Measurements from ENCODE around the gene SLC22A25. TPM values are rescaled to one million over a fixed set of nuclear protein-coding genes. Genes with fewer than 3 reads are reported as not detected.

The SLC22A25 gene
- total RNA-seq, 1 donor from 2014 or later, result not detected

DNA sequence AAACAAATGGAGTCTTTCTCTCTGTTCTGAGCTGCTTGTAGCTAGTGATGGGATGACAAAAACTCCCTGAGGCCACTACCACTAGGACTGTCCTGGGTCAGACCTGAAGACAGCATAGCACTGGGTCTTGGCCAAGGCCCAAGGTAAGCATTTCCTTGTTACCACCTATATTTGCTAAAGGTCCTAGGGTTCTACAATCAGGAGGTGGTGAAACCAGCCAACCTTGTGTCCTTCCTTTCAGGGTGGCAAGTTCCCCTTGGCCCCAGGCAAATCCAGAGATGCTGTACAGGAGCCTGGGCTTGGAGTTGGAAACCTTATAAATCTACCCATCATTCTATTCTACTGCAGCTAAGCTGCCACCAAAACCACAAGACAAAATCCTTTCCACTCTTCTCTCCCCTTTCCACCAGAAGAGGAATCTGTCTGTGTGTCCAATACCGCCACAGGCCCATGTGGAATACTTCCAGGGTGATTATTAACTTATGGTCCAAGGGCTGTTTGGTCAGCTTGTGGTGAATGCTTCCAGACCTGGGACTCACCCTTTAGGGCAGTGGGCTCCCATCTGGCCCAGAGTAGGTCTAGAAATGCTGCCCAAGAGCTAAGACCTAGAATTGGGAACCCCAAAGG is 16.8 kb downstream of the SLC22A25 start:
- no peaks in the 10 kb centered on the region for H3K27me3 ChIP-seq
- H3K36me3 ChIP-seq, result no peaks in the 10 kb centered on the region
- DNase-seq (ENCODE audit: low spot score in 2 of 2), result no peak
- no peak overlapping the region for H3K27ac ChIP-seq
- intact Hi-C loops (cut with DNase I), result no loop called here
- H3K9me3 ChIP-seq, result no peaks in the 10 kb centered on the region
- no peaks in the 10 kb centered on the region for H3K4me1 ChIP-seq
- H3K4me3 ChIP-seq, result no peak overlapping the region
- TF ChIP-seq, protein P1, sequence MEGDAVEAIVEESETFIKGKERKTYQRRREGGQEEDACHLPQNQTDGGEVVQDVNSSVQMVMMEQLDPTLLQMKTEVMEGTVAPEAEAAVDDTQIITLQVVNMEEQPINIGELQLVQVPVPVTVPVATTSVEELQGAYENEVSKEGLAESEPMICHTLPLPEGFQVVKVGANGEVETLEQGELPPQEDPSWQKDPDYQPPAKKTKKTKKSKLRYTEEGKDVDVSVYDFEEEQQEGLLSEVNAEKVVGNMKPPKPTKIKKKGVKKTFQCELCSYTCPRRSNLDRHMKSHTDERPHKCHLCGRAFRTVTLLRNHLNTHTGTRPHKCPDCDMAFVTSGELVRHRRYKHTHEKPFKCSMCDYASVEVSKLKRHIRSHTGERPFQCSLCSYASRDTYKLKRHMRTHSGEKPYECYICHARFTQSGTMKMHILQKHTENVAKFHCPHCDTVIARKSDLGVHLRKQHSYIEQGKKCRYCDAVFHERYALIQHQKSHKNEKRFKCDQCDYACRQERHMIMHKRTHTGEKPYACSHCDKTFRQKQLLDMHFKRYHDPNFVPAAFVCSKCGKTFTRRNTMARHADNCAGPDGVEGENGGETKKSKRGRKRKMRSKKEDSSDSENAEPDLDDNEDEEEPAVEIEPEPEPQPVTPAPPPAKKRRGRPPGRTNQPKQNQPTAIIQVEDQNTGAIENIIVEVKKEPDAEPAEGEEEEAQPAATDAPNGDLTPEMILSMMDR (IDR thresholded peaks at IDR 0.05), result no peak

DNA sequence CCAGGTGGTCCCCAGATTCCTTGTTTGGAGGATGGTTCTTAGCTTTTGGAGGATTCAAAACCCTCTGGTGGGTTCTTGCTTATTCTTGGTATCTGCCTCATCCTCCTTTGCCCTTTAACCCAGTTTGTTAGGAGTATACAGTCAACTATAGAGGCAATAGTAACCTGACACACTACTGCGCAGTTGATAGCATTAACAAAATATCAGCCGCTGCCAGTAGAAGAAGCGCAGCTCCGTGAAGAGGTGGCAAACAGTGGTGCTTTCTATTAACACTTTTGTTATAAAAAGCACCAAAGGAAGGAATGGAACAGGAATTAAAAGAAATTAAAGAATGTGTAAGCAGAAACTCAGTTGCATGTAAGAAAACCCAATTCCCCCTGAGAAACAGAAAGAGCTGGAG is 29.3 kb downstream of the SLC22A25 start:
- TF ChIP-seq, protein P1 (IDR thresholded peaks at IDR 0.05), result no peak

DNA sequence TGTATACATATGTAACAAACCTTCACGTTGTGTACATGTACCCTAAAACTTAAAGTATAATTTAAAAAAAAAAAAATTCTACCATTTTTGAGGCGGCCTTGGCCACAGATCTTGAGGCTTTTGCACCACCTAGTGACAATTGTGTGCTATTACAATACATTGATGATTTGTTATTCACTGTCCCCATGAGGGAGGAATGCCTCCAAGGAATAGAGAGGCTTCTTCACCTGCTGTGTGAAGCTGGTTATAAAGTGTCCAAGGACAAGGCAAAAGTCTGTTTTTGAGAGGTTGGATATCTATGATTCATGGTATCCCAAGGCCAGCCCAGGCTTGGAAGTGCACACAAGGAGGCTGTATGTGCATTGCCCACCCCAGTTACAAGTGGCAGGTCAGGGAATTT is 30.7 kb downstream of the SLC22A25 start:
- Histone ChIP-seq H3K9me3 (no peaks in the 10 kb centered on the region), H3K27me3 (no peaks in the 10 kb centered on the region), H3K36me3 (no peaks in the 10 kb centered on the region), H3K4me3 (no peak overlapping the region), H3K4me1 (no peaks in the 10 kb centered on the region), H3K27ac (no peak overlapping the region)
- intact Hi-C loops (cut with DNase I), result no loop called here
- TF ChIP-seq, protein P1 (IDR thresholded peaks at IDR 0.05), result no peak
- DNase-seq (ENCODE audit: low spot score in 2 of 2), result no peak

More for the DNA sequence above, 29.3 kb downstream of the SLC22A25 start:
- Histone ChIP-seq H3K4me1 (no peaks in the 10 kb centered on the region), H3K4me3 (no peak overlapping the region), H3K36me3 (no peaks in the 10 kb centered on the region), H3K27me3 (no peaks in the 10 kb centered on the region), H3K9me3 (no peaks in the 10 kb centered on the region), H3K27ac (no peak overlapping the region)
- intact Hi-C loops (cut with DNase I), result no loop called here
- no peak for DNase-seq (ENCODE audit: low spot score in 2 of 2)

DNA sequence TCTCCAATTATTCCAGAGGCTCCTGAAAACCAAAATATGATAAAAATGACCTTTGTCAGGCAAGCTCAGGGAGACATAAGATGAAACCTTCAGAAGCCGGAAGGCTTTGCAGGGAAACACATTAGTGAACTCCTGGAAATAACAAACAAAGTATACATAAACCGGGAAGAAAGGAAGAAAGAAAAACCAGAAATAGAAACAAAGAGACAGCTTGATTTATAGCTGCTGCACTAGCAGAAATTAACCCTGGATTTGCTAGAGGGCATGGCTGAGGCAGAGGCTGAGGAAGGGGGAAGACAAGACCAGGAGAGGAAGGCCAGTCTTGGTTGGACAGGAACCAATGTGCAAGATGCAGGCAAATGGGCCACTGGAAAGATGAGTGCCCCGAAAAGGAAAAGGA is 33.3 kb downstream of the SLC22A25 start:
- no peak for DNase-seq (ENCODE audit: low spot score in 2 of 2)
- intact Hi-C loops (cut with DNase I), result no loop called here

More for the DNA sequence above, 33.3 kb downstream of the SLC22A25 start:
- TF ChIP-seq, protein P1 (IDR thresholded peaks at IDR 0.05), result no peak
- Histone ChIP-seq H3K4me3 (no peak overlapping the region), H3K9me3 (no peaks in the 10 kb centered on the region), H3K27me3 (no peaks in the 10 kb centered on the region), H3K27ac (no peak overlapping the region), H3K4me1 (no peaks in the 10 kb centered on the region), H3K36me3 (no peaks in the 10 kb centered on the region)

Other genes with a start within 250 kb of the SLC22A25 start
- not detected for gene SLC22A8, start 227.8 kb downstream of the SLC22A25 start, total RNA-seq
- gene SLC22A24, start 99.4 kb downstream of the SLC22A25 start, total RNA-seq, result not detected
- not detected for gene SLC22A9, start 126.2 kb upstream of the SLC22A25 start, total RNA-seq
- gene PLAAT5, start 247.6 kb upstream of the SLC22A25 start, total RNA-seq, result 0.21 TPM